Neural progenitor cell (in vitro differentiated cells): Measurements from ENCODE around the gene CREG2.

Source experiments
- EZH2 ChIP-seq: fragments of 200-600 bp; sonication (generic); IDR thresholded peaks from 2 replicates; pipeline ENCODE4 v1.6.1; 2017; ENCODE audit warnings: antibody characterized with exemption, mild to moderate bottlenecking, moderate library complexity
- TF ChIP-seq, protein P1 (sequence below): fragments of 200-600 bp; sonication (generic); IDR thresholded peaks from 2 replicates; pipeline ENCODE4 v1.5.1; 2017; ENCODE audit warnings: antibody characterized with exemption, mild to moderate bottlenecking

DNA sequence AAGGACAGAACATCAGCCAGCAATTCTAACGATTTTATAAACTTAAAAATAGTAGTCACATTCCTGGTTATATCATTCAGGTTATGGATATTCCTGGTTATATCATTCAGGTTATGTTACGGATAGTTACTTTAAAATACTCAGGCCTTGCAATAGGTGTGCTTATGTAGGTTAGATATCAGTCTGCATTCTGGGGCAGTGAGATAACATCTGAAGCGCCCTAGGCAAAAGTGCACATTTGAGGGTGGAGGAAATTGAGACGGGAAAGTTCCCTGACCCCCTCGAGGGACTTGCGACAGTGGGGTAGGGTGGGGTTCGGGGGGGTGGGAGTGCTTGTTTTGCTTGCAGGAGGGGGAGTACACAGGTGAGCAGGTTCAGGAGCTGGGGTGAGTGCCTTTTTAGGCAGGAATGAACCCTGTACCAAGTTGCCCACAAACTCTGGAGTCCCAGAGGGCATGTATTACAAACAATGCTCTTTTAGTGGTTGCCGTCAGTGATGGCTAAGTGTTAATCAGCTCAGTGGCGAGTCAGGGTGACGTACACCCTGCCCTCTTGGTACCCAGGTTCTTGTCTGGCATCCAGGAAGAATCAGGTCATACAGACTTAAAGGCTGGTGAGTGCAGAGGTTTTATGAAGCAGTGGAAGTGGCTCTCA lies 31.8 kb downstream of the CREG2 start:
- TF ChIP-seq, protein P1, sequence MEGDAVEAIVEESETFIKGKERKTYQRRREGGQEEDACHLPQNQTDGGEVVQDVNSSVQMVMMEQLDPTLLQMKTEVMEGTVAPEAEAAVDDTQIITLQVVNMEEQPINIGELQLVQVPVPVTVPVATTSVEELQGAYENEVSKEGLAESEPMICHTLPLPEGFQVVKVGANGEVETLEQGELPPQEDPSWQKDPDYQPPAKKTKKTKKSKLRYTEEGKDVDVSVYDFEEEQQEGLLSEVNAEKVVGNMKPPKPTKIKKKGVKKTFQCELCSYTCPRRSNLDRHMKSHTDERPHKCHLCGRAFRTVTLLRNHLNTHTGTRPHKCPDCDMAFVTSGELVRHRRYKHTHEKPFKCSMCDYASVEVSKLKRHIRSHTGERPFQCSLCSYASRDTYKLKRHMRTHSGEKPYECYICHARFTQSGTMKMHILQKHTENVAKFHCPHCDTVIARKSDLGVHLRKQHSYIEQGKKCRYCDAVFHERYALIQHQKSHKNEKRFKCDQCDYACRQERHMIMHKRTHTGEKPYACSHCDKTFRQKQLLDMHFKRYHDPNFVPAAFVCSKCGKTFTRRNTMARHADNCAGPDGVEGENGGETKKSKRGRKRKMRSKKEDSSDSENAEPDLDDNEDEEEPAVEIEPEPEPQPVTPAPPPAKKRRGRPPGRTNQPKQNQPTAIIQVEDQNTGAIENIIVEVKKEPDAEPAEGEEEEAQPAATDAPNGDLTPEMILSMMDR, result no peak
- no peak for TF ChIP-seq EZH2
